Thyroid gland (tissue), 4 donors: ENCODE measurements around the gene ANKRD10. TPM values are rescaled to one million over a fixed set of nuclear protein-coding genes. Genes with fewer than 3 reads are reported as not detected.

Experiments used
- DNase-seq, 2 donors: peaks; one replicate each; pipeline ENCODE4 v3.0.0-alpha.2; 2019
- H3K27ac ChIP-seq, 3 donors: fragments of 200-600 bp; sonication (generic); 1 replicate in 2 of 3; 2 replicates in 1 of 3; pipeline ENCODE4 v1.5.1; 2016 to 2019; ENCODE audit warnings: mild to moderate bottlenecking in 1 of 3, moderate library complexity in 1 of 3
- H3K27me3 ChIP-seq: fragments of 200-600 bp; sonication (generic); one replicate; pipeline ENCODE4 v1.5.1; 2019
- H3K36me3 ChIP-seq, 2 donors: fragments of 200-600 bp; sonication (generic); one replicate each; pipeline ENCODE4 v1.5.1; 2016 to 2019
- H3K4me1 ChIP-seq, 2 donors: fragments of 200-600 bp; sonication (generic); one replicate each; pipeline ENCODE4 v1.5.1; 2017 to 2019
- H3K4me3 ChIP-seq, 3 donors: fragments of 200-600 bp; sonication (generic); replicated peaks in 1 of 3; 1 replicate in 2 of 3; 2 replicates in 1 of 3; pipeline ENCODE4 v1.5.1; 2016; ENCODE audit warnings: mild to moderate bottlenecking in 1 of 3
- H3K9me3 ChIP-seq: fragments of 200-600 bp; sonication (generic); one replicate; pipeline ENCODE4 v1.5.1; 2017
- POLR2A ChIP-seq, 2 donors: fragments of 450-650 bp; IDR thresholded peaks; one replicate each; pipeline ENCODE4 v1.6.1; 2017; ENCODE audit warnings: antibody characterized with exemption in 2 of 2, mild to moderate bottlenecking in 2 of 2, moderate library complexity in 1 of 2
- WGBS, 2 donors: methylation state at CpG; one replicate each; pipeline ENCODE4 v1.1.5; 2017; 5-methylcytosine and 5-hydroxymethylcytosine counted together
- intact Hi-C: fragments of 100-400 bp; cut with DNase I; formaldehyde crosslinking; loops from one replicate; pipeline ENCODE4 v1.15.1; 2023
- total RNA-seq, 4 donors: library from RNA; depleted of rRNA; stranded (reverse); fragments of >200 nt; gene quantifications; one replicate each; pipeline ENCODE4 v1.2.3, GENCODE V29; 2016
- TF ChIP-seq, protein P1 (sequence below), 6 experiments: fragments of 200-600 bp in 3 of 6; fragments of 450-650 bp in 3 of 6; sonication (generic) in 3 of 6; IDR thresholded peaks; one replicate each; pipeline ENCODE4 v1.5.1; 2016 to 2019; ENCODE audit warnings: antibody characterized with exemption in 6 of 6, mild to moderate bottlenecking in 2 of 6, inconsistent platforms in 1 of 6, moderate library complexity in 1 of 6

The ANKRD10 gene
- total RNA-seq, 4 donors from 2014 or later = 105 to 168 (median 135) TPM

DNA sequence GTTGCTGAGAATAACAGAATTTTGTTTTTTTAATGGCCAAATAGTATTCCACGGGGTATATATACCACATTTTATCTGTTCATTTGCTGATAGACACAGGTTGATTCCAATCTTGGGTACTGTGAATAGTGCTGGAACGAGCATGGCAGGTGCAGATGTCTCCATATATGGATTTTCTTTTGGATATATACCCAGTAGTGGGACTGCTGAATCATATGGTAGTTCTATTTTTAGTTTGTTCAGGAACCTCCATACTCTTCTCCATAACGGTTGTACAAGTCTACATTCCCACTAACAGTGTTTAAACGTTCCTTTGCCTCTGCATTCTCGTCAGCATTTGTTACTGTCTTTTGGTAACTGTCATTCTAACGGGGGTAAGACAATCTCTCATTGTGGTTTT is 17.3 kb downstream of the ANKRD10 start:
- no peak for DNase-seq
- Histone ChIP-seq H3K27ac (no peak overlapping the region), H3K4me1 (no peaks in the 10 kb centered on the region), H3K9me3 (no peaks in the 10 kb centered on the region), H3K4me3 (no peak overlapping the region), H3K27me3 (no peaks in the 10 kb centered on the region), H3K36me3 (peaks cover 0 to 5% of the 10 kb centered on the region in 2 donors)
- no peak for TF ChIP-seq POLR2A (IDR thresholded peaks at IDR 0.05)
- TF ChIP-seq, protein P1, sequence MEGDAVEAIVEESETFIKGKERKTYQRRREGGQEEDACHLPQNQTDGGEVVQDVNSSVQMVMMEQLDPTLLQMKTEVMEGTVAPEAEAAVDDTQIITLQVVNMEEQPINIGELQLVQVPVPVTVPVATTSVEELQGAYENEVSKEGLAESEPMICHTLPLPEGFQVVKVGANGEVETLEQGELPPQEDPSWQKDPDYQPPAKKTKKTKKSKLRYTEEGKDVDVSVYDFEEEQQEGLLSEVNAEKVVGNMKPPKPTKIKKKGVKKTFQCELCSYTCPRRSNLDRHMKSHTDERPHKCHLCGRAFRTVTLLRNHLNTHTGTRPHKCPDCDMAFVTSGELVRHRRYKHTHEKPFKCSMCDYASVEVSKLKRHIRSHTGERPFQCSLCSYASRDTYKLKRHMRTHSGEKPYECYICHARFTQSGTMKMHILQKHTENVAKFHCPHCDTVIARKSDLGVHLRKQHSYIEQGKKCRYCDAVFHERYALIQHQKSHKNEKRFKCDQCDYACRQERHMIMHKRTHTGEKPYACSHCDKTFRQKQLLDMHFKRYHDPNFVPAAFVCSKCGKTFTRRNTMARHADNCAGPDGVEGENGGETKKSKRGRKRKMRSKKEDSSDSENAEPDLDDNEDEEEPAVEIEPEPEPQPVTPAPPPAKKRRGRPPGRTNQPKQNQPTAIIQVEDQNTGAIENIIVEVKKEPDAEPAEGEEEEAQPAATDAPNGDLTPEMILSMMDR (IDR thresholded peaks at IDR 0.05) = no peak
- 91 to 92% methylated on average over 6 of the region's 6 CpGs for WGBS, 2 donors
- intact Hi-C loops = no loop called here

DNA sequence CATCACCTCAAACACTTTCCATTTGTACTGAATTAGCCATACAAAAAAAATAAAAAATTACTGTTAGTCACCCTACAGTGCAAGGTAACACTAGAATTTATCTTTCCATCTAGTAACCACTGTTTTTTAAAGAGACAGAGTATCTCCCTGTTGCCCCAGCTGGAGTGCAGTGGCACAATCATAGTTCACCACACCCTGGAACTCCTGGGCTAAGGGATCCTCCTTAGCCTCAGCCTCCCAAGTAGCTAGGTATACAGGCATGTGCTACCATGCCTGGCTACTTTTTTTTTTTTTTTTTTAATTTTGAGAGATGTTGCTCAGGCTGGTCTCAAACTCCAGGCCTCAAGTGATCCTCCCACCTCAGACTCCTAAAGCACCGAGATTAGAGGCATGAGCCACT is 17.9 kb downstream of the ANKRD10 start:
- Histone ChIP-seq H3K27me3 (no peaks in the 10 kb centered on the region), H3K4me3 (no peak overlapping the region), H3K9me3 (no peaks in the 10 kb centered on the region), H3K36me3 (peaks cover under 1 to 5% of the 10 kb centered on the region in 2 donors), H3K27ac (no peak overlapping the region), H3K4me1 (no peaks in the 10 kb centered on the region)
- no peak for DNase-seq
- WGBS, 2 donors = 100% methylated on average over 1 of the region's 1 CpG
- TF ChIP-seq, protein P1 (IDR thresholded peaks at IDR 0.05) = no peak
- TF ChIP-seq POLR2A (IDR thresholded peaks at IDR 0.05) = no peak
- intact Hi-C loops = no loop called here

DNA sequence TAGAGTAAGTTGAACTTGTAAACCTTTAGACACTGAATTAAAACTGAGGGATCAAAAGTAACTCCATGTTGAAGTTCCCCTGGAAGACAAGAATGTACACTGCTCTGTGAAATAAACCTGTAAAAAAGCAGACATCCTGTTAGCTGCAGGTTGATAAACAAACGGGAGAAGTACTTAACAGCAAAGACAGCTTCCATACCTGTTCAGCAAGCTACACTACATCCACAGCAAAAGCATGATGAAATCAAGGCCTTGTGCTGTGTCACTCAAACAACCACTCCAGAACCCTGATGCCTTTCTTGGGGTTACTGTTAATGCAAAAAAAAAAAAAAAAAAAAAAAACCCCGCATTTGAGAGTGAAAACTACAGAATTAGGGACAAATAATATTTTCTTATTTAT is 20.8 kb downstream of the ANKRD10 start:
- WGBS, 2 donors = 73 to 75% methylated on average over 2 of the region's 2 CpGs
- H3K4me1 ChIP-seq = no peaks in the 10 kb centered on the region
- intact Hi-C loops = no loop called here
- no peaks in the 10 kb centered on the region for H3K9me3 ChIP-seq
- DNase-seq = no peak
- no peaks in the 10 kb centered on the region for H3K27me3 ChIP-seq
- H3K4me3 ChIP-seq = no peak overlapping the region
- TF ChIP-seq, protein P1 (IDR thresholded peaks at IDR 0.05) = no peak
- TF ChIP-seq POLR2A (IDR thresholded peaks at IDR 0.05) = no peak
- peaks cover 4 to 5% of the 10 kb centered on the region in 2 donors for H3K36me3 ChIP-seq
- H3K27ac ChIP-seq = no peak overlapping the region

DNA sequence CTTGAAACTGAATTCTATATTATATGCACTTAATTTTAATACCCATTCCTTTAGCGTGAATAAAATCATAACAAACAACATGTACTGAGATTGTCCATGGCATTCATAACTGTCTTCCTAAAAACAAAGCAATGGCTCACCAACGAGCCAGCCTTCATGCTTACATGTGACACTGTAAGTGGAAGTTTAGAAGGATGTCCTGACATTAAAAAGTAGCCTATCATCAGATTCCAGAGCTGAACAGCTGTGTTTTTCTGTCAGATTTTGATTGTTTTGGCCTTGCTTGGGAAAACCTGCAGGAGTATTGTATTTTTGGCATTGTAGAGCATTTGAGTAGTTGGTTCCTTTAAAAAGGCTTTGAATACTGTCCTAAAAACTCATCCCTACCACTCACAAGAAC is 21.3 kb downstream of the ANKRD10 start:
- Histone ChIP-seq H3K27me3 (no peaks in the 10 kb centered on the region), H3K9me3 (no peaks in the 10 kb centered on the region), H3K4me3 (no peak overlapping the region), H3K36me3 (peaks cover 4 to 5% of the 10 kb centered on the region in 2 donors), H3K4me1 (no peaks in the 10 kb centered on the region), H3K27ac (no peak overlapping the region)
- DNase-seq = no peak
- WGBS, 2 donors = 81% methylated on average over 2 of the region's 2 CpGs
- TF ChIP-seq POLR2A (IDR thresholded peaks at IDR 0.05) = no peak
- TF ChIP-seq, protein P1 (IDR thresholded peaks at IDR 0.05) = no peak
- intact Hi-C loops = no loop called here

DNA sequence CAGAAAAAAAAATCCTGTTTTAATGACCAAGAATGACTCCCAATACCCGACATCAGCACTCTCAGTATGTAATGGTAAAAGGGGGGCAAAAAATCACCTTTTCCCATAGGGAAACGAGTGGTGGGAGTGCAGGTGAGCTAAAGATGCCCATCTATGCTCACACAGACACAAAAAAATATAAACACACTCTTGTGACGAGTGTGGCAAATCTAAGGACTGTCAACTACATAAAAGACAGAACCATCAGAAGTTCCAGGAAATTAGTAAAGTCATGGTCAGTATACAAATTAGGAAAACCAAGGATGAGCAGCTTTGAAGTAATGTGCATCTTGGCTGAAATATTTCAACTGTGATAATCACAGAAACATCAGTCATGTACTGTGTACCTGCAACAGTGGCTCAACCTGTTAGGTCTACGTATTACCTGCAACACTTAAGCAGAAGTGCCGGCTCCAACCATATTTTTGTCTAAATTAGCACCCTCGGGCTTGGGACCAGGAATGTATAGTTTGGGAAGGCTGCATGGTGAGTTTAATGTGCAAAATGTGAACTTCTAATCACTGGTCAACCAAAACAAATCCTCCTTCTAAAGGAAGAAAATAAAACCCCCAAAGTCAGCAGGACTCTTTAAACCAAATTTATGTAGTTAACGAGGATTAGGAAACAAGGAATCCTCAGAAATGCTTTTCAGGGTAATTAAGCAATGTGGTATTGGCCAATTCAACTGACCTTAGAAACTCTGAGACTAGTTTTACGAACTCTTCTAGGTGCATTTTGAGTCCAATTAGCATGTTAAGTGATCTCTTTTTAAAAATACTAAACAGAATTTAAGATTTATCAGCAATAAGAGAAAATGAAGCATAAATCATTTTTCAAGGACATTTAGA is 24.3 kb downstream of the ANKRD10 start:
- TF ChIP-seq POLR2A (IDR thresholded peaks at IDR 0.05) = no peak
- intact Hi-C loops = no loop called here
- Histone ChIP-seq H3K27ac (no peak overlapping the region), H3K4me3 (no peak overlapping the region), H3K4me1 (peaks cover 0 to 4% of the 10 kb centered on the region in 2 donors), H3K27me3 (no peaks in the 10 kb centered on the region), H3K36me3 (peaks cover 4 to 5% of the 10 kb centered on the region in 2 donors), H3K9me3 (no peaks in the 10 kb centered on the region)
- no peak for DNase-seq
- WGBS, 2 donors = 79 to 82% methylated on average over 8 of the region's 8 CpGs
